Dedifferentiated amniotic fluid mesenchymal stem cell (primary cell): ENCODE results near the gene PPP4R2.
"Not testable (repeated sequence)": the region's sequence is repeated elsewhere in the genome, so short reads cannot be mapped to it uniquely, and the experiment has no call there.

Source experiments
- DNase-seq: peaks from one replicate; pipeline ENCODE4 v3.0.0-alpha.2; 2016; ENCODE audit errors: extremely low spot score

PPP4R2 gene

GRCh38 chr3:73026111-73026759 lies 29.6 kb downstream of the PPP4R2 start:
- no peak for DNase-seq

GRCh38 chr3:73026760-73027113 lies 30.1 kb downstream of the PPP4R2 start:
- DNase-seq, result no peak

- DNase-seq, result no peak
Observed at GRCh38 chr3:73028803-73029202, 32.2 kb downstream of the PPP4R2 start.

GRCh38 chr3:73029321-73029796 lies 32.7 kb downstream of the PPP4R2 start:
- no peak for DNase-seq

GRCh38 chr3:73030073-73030597 lies 33.5 kb downstream of the PPP4R2 start:
- DNase-seq, result no peak

- no peak for DNase-seq
Observed at GRCh38 chr3:73031573-73032103, 35.0 kb downstream of the PPP4R2 start.

- DNase-seq, result no peak
Observed at GRCh38 chr3:73036694-73037591, 40.3 kb downstream of the PPP4R2 start.

- DNase-seq, result no peak
Observed at GRCh38 chr3:73041537-73041936, 44.9 kb downstream of the PPP4R2 start.

GRCh38 chr3:73043414-73043813 lies 46.8 kb downstream of the PPP4R2 start:
- DNase-seq, result no peak

GRCh38 chr3:73045391-73045790 lies 48.8 kb downstream of the PPP4R2 start:
- DNase-seq, result no peak

GRCh38 chr3:73046195-73046594 lies 49.6 kb downstream of the PPP4R2 start:
- no peak for DNase-seq

GRCh38 chr3:73049319-73049718 lies 52.7 kb downstream of the PPP4R2 start:
- no peak for DNase-seq

- DNase-seq, result no peak
Observed at GRCh38 chr3:73052857-73053256, 56.2 kb downstream of the PPP4R2 start.

GRCh38 chr3:73055583-73055982 lies 59.0 kb downstream of the PPP4R2 start:
- DNase-seq, result no peak

- DNase-seq, result peak; percentile 39
Observed at GRCh38 chr3:73056014-73056844, 59.6 kb downstream of the PPP4R2 start.

- no peak for DNase-seq
Observed at GRCh38 chr3:73056845-73057150, 60.2 kb downstream of the PPP4R2 start.

- DNase-seq, result peak; percentile 44
Observed at GRCh38 chr3:73060302-73060723, 63.7 kb downstream of the PPP4R2 start.

GRCh38 chr3:73061416-73061815 lies 64.8 kb downstream of the PPP4R2 start, which contains the start of gene EBLN2:
EBLN2 (plus strand) TSS chr3:73061659; CDS start chr3:73062082, 423 bp downstream.
- no peak for DNase-seq

GRCh38 chr3:73066243-73066642 lies 69.6 kb downstream of the PPP4R2 start:
- DNase-seq, result not testable (repeated sequence)

GRCh38 chr3:73068419-73068818 lies 71.8 kb downstream of the PPP4R2 start:
- peak; percentile 26 for DNase-seq

- DNase-seq, result no peak
Observed at GRCh38 chr3:73069187-73069586, 72.6 kb downstream of the PPP4R2 start.
